SK-N-SH (cell line): ENCODE data around the gene CABP1.

Experiments
- CTCF ChIP-seq: fragments of 200-600 bp; sonication (generic); IDR thresholded peaks from 2 replicates; pipeline ENCODE4 v1.6.1; 2017; ENCODE audit warnings: antibody characterized with exemption, mild to moderate bottlenecking, moderate library complexity
- GATA2 ChIP-seq: sonication (generic); formaldehyde crosslinking; IDR thresholded peaks from 2 replicates; pipeline ENCODE4 v1.5.0; 2020; ENCODE audit warnings: mild to moderate bottlenecking, missing genetic modification reagents
- JUND ChIP-seq: IDR thresholded peaks from 2 replicates; pipeline ENCODE4 v1.4.0; 2012
- MXI1 ChIP-seq: IDR thresholded peaks from 2 replicates; pipeline ENCODE4 v1.6.1; 2012; ENCODE audit warnings: mild to moderate bottlenecking, low read depth, low read length, improper control_type of control experiment
- POLR2AphosphoS5 ChIP-seq: IDR thresholded peaks from 2 replicates; pipeline ENCODE4 v1.6.1; 2012; ENCODE audit warnings: low read depth, low read length
- REST ChIP-seq: IDR thresholded peaks from 2 replicates; pipeline ENCODE4 v1.6.1; 2012; ENCODE audit warnings: mild to moderate bottlenecking, low read depth, low read length, moderate library complexity
- TAF1 ChIP-seq: IDR thresholded peaks from 2 replicates; pipeline ENCODE4 v1.6.1; 2012; ENCODE audit warnings: low read depth, mild to moderate bottlenecking, low read length, moderate library complexity, borderline replicate concordance
- TCF12 ChIP-seq: IDR thresholded peaks from 2 replicates; pipeline ENCODE4 v1.4.0; 2012

GRCh38 chr12:120647375-120647755 is 6.9 kb downstream of the CABP1 start:
- TF ChIP-seq GATA2 (no peak), MXI1 (no peak), REST (no peak), POLR2AphosphoS5 (no peak), CTCF (no peak), JUND (no peak), TCF12 (no peak), TAF1 (no peak)
